ENCODE data around the gene CHRFAM7A. TPM values are rescaled to one million over a fixed set of nuclear protein-coding genes. Genes with fewer than 3 reads are reported as not detected.
"Not testable (repeated sequence)": the region's sequence is repeated elsewhere in the genome, so short reads cannot be mapped to it uniquely, and the experiment has no call there.

Gene CHRFAM7A
- total RNA-seq, 3 donors from 2014 or later, result 0.90 to 2.0 (median 1.4) TPM

- H3K4me3 ChIP-seq; H3K36me3 ChIP-seq (ENCODE audit: low read depth); H3K4me1 ChIP-seq (ENCODE audit: low read depth); ATAC-seq; intact Hi-C loops (cut with DNase I, micrococcal nuclease); H3K9me3 ChIP-seq: not testable (repeated sequence)
- DNase-seq, result peak in 1 of 3 donors; percentile 47
Observed at GRCh38 chr15:30367246-30367645, 26.1 kb downstream of the CHRFAM7A start.

GRCh38 chr15:30361404-30361803 is 31.9 kb downstream of the CHRFAM7A start:
- H3K4me3 ChIP-seq; intact Hi-C loops (cut with DNase I, micrococcal nuclease); H3K4me1 ChIP-seq (ENCODE audit: low read depth); H3K36me3 ChIP-seq (ENCODE audit: low read depth); ATAC-seq; H3K9me3 ChIP-seq; DNase-seq: not testable (repeated sequence)

- H3K9me3 ChIP-seq; H3K4me3 ChIP-seq; ATAC-seq; DNase-seq; H3K4me1 ChIP-seq (ENCODE audit: low read depth); H3K36me3 ChIP-seq (ENCODE audit: low read depth); intact Hi-C loops (cut with DNase I, micrococcal nuclease): not testable (repeated sequence)
Observed at GRCh38 chr15:30360990-30361389, 32.4 kb downstream of the CHRFAM7A start.

- ATAC-seq; intact Hi-C loops (cut with DNase I, micrococcal nuclease); H3K36me3 ChIP-seq (ENCODE audit: low read depth); DNase-seq; H3K4me1 ChIP-seq (ENCODE audit: low read depth); H3K4me3 ChIP-seq; H3K9me3 ChIP-seq: not testable (repeated sequence)
Observed at GRCh38 chr15:30355043-30355442, 38.3 kb downstream of the CHRFAM7A start.

- intact Hi-C loops (cut with DNase I, micrococcal nuclease); ATAC-seq; H3K9me3 ChIP-seq: not testable (repeated sequence)
Observed at GRCh38 chr15:30349803-30350202, 43.5 kb downstream of the CHRFAM7A start.

GRCh38 chr15:30336584-30336983 is 56.8 kb downstream of the CHRFAM7A start:
- DNase-seq; H3K9me3 ChIP-seq; H3K4me1 ChIP-seq (ENCODE audit: low read depth); ATAC-seq; H3K4me3 ChIP-seq; intact Hi-C loops (cut with DNase I, micrococcal nuclease); H3K36me3 ChIP-seq (ENCODE audit: low read depth): not testable (repeated sequence)

More at GRCh38 chr15:30349803-30350202, 43.5 kb downstream of the CHRFAM7A start:
- not testable (repeated sequence) for H3K4me1 ChIP-seq (ENCODE audit: low read depth); DNase-seq; H3K4me3 ChIP-seq; H3K36me3 ChIP-seq (ENCODE audit: low read depth)

- DNase-seq; H3K4me1 ChIP-seq (ENCODE audit: low read depth); ATAC-seq; H3K36me3 ChIP-seq (ENCODE audit: low read depth); H3K4me3 ChIP-seq; intact Hi-C loops (cut with DNase I, micrococcal nuclease); H3K9me3 ChIP-seq: not testable (repeated sequence)
Observed at GRCh38 chr15:30334152-30334551, 59.2 kb downstream of the CHRFAM7A start.

- not testable (repeated sequence) for DNase-seq
Observed at GRCh38 chr15:30326145-30326544, 67.2 kb downstream of the CHRFAM7A start.

GRCh38 chr15:30321063-30321462 is 72.3 kb downstream of the CHRFAM7A start:
- intact Hi-C loops (cut with DNase I, micrococcal nuclease); DNase-seq; H3K4me3 ChIP-seq; ATAC-seq; H3K4me1 ChIP-seq (ENCODE audit: low read depth); H3K36me3 ChIP-seq (ENCODE audit: low read depth); H3K9me3 ChIP-seq: not testable (repeated sequence)

More at GRCh38 chr15:30326145-30326544, 67.2 kb downstream of the CHRFAM7A start:
- H3K36me3 ChIP-seq (ENCODE audit: low read depth); H3K9me3 ChIP-seq; H3K4me3 ChIP-seq; intact Hi-C loops (cut with DNase I, micrococcal nuclease); H3K4me1 ChIP-seq (ENCODE audit: low read depth); ATAC-seq: not testable (repeated sequence)

- H3K36me3 ChIP-seq (ENCODE audit: low read depth); H3K4me3 ChIP-seq; ATAC-seq; H3K4me1 ChIP-seq (ENCODE audit: low read depth); DNase-seq; intact Hi-C loops (cut with DNase I, micrococcal nuclease); H3K9me3 ChIP-seq: not testable (repeated sequence)
Observed at GRCh38 chr15:30315704-30316103, 77.6 kb downstream of the CHRFAM7A start.

- intact Hi-C loops (cut with DNase I, micrococcal nuclease); H3K36me3 ChIP-seq (ENCODE audit: low read depth); H3K4me3 ChIP-seq; H3K9me3 ChIP-seq; ATAC-seq; H3K4me1 ChIP-seq (ENCODE audit: low read depth); DNase-seq: not testable (repeated sequence)
Observed at GRCh38 chr15:30310575-30310974, 82.8 kb downstream of the CHRFAM7A start.

Other genes with a start within 250 kb of the CHRFAM7A start
- gene GOLGA8R, start 20.7 kb upstream of the CHRFAM7A start, total RNA-seq, result 1 to 10 TPM; 1.8 to 3.6 (median 2.5) TPM
- gene GOLGA8Q, start 158.5 kb upstream of the CHRFAM7A start, total RNA-seq, result 1 to 10 TPM in 2 of 3 donors, under 1 TPM in 1; 0.75 to 5.5 (median 1.5) TPM
- gene GOLGA8H, start 210.5 kb upstream of the CHRFAM7A start, total RNA-seq, result under 1 TPM in 2 of 3 donors, not detected in 1; 0.19 to 0.20 TPM

All from mucosa of descending colon (tissue), 3 donors.